Right hindlimb (tissue), 1 donor: Measurements from ENCODE around the gene DOCK6.
A peak's percentile ranks its signal among the peaks of the same experiment; 100 is the strongest.
"Not testable (repeated sequence)": the region's sequence is repeated elsewhere in the genome, so short reads cannot be mapped to it uniquely, and the experiment has no call there.

ENCODE experiments used
- DNase-seq: peaks from one replicate; pipeline ENCODE4 v3.0.0-alpha.2; 2018

DOCK6 gene

GRCh38 chr19:11171144-11171543 is 91.2 kb downstream of the DOCK6 start:
- DNase-seq, result no peak

- no peak for DNase-seq
These were observed 92.2 kb downstream of the DOCK6 start for GRCh38 chr19:11169896-11170678.

- no peak for DNase-seq
These were observed 93.8 kb downstream of the DOCK6 start for GRCh38 chr19:11168568-11168967.

GRCh38 chr19:11166281-11167142 is 95.8 kb downstream of the DOCK6 start:
- DNase-seq, result peak; percentile 61

- DNase-seq, result no peak
These were observed 96.8 kb downstream of the DOCK6 start for GRCh38 chr19:11165486-11166030.

DNA sequence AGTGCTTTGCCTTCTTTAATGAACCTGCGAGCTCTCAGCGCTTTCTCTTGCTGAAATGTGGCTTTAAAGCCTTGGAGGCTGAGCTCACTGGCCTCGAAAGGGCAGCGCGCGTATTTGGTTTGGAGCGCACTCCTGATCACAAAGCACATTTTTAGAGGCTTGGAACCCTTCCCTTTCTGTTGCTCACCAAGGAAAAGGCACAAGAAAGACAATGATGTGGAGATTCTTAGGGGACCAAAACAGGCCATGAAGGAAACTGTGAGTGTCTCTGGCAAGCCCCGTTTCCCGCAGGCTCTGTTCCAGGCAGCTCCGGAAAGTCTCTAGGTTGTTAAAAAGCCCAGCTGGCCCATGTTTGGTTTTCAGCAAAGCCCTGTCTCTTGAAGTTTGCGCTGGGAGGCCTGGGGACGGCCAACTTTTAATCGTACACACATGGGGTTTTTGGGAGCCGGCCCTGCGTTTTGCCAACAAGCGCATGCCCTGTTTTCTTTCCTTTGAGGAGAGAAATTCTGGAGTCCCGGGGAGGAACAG is 97.4 kb downstream of the DOCK6 start:
- peak; percentile 95 for DNase-seq

DNA sequence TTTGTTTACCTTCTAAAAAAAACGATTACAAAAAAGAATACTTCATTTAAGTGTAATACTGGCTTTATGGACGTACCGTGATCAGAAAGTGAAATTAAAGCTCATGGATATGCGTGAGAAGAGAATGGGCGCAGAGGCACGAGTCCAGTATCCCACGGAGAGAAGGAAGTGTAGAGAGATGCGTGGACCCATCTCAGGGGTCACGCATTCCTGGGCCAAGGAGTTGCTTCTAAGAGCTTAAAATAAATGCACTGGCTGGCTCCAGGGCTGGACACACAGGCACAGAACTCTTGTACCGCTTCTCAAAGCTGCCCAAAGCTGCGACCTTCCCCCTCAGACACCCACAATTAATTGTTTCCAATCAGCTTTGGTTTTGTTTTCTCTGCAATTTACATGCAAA is 98.0 kb downstream of the DOCK6 start:
- DNase-seq, result no peak

GRCh38 chr19:11160440-11160768 is 101.9 kb downstream of the DOCK6 start:
- DNase-seq, result not testable (repeated sequence)

- no peak for DNase-seq
These were observed 102.5 kb downstream of the DOCK6 start for GRCh38 chr19:11159598-11160439.

GRCh38 chr19:11155373-11156120 is 106.8 kb downstream of the DOCK6 start, which contains the start of gene SPC24:
TSS of gene SPC24 (minus strand) at chr19:11155782. CDS start at chr19:11155776, 6 bp downstream.
- DNase-seq, result peak; percentile 99

GRCh38 chr19:11154683-11155047 is 107.7 kb downstream of the DOCK6 start:
- no peak for DNase-seq

- peak; percentile 49 for DNase-seq
These were observed 109.8 kb downstream of the DOCK6 start for GRCh38 chr19:11152318-11153062.

DNA sequence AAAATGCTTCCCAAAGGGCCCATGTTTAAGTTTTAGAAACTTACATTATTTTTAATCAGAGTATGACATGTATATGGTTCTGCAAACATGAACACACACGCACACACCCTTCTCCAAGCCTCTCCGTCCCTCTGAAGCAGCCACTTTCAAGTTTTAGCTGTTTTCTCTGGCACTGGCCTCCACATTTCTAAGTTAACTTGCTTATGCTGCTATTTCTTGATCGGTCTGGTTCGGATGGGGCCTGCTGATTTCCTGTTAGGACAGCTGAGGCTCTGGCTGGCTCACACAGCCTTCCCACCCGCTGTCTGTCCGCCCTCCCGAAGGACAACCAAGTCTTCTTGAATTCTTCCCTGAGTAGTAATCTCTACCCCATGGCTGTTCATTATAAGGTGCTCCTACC is 111.1 kb downstream of the DOCK6 start:
- DNase-seq, result peak; percentile 82
